K562 (cell line): ENCODE data around the gene CALML3. TPM values are rescaled to one million over a fixed set of nuclear protein-coding genes. Genes with fewer than 3 reads are reported as not detected.
A peak's percentile ranks its signal among the peaks of the same experiment; 100 is the strongest.

Experiments
- CBX5 ChIP-seq: IDR thresholded peaks from 2 replicates; pipeline ENCODE4 v1.6.1; 2014; ENCODE audit warnings: low read depth, borderline replicate concordance
- EHMT2 ChIP-seq: fragments of 450-650 bp; IDR thresholded peaks from 2 replicates; pipeline ENCODE4 v1.6.1; 2018; ENCODE audit warnings: antibody characterized with exemption
- EWSR1 ChIP-seq: fragments of 450-650 bp; IDR thresholded peaks from 2 replicates; pipeline ENCODE4 v1.6.1; 2018; ENCODE audit warnings: borderline replicate concordance, mild to moderate bottlenecking, low read depth, moderate library complexity; ENCODE audit not compliant: partially characterized antibody
- GTF2F1 ChIP-seq: IDR thresholded peaks from 2 replicates; pipeline ENCODE4 v1.6.1; 2011; ENCODE audit warnings: low read depth, low read length, improper control_type of control experiment
- ID3 ChIP-seq, 2 experiments: fragments of 250-450 bp in 1 of 2; fragments of 450-650 bp in 1 of 2; sonication (Bioruptor Pico) in 1 of 2; IDR thresholded peaks; 2 replicates each; pipeline versions ENCODE4 v1.6.1 to v1.8.0; 2016 to 2021; ENCODE audit warnings: mild to moderate bottlenecking in 2 of 2, moderate library complexity in 2 of 2, missing compliant biosample characterization in 1 of 2, missing genetic modification characterization in 1 of 2
- MCM3 ChIP-seq: fragments of 450-650 bp; IDR thresholded peaks from 2 replicates; pipeline ENCODE4 v1.6.1; 2016
- MEIS2 ChIP-seq: fragments of 450-650 bp; IDR thresholded peaks from 2 replicates; pipeline ENCODE4 v1.6.1; 2014; ENCODE audit warnings: mild to moderate bottlenecking; ENCODE audit not compliant: partially characterized antibody
- MITF ChIP-seq: IDR thresholded peaks from 2 replicates; pipeline ENCODE4 v1.6.1; 2014; ENCODE audit warnings: antibody characterized with exemption
- NONO ChIP-seq, 2 experiments: fragments of 200-400 bp in 1 of 2; fragments of 450-650 bp in 1 of 2; formaldehyde crosslinking in 1 of 2; IDR thresholded peaks; 2 replicates each; pipeline ENCODE4 v1.6.1; 2017; ENCODE audit warnings: low read depth in 2 of 2, mild to moderate bottlenecking in 2 of 2, moderate library complexity in 2 of 2, low read length in 1 of 2
- POLR2G ChIP-seq: fragments of 200-400 bp; formaldehyde crosslinking; IDR thresholded peaks from 2 replicates; pipeline ENCODE4 v1.6.1; 2017; ENCODE audit warnings: low read depth, mild to moderate bottlenecking, antibody characterized with exemption, low read length, moderate library complexity
- XRCC4 ChIP-seq: IDR thresholded peaks from one replicate; pipeline ENCODE4 v1.6.1; 2011; ENCODE audit not compliant: insufficient read depth, insufficient read length; ENCODE audit errors: extremely low read depth
- ZNF134 ChIP-seq: fragments of 250-450 bp; sonication (Bioruptor Pico); conservative IDR thresholded peaks from 2 replicates; pipeline ENCODE4 v1.4.0; 2020
- ZNF282 ChIP-seq: sonication (generic); formaldehyde crosslinking; IDR thresholded peaks from 2 replicates; pipeline ENCODE4 v1.8.1; 2023; ENCODE audit warnings: missing genetic modification reagents
- ZNF318 ChIP-seq, 2 experiments: fragments of 450-650 bp; IDR thresholded peaks; 2 replicates each; pipeline ENCODE4 v1.6.1; 2016; ENCODE audit warnings: mild to moderate bottlenecking in 2 of 2, borderline replicate concordance in 1 of 2, low read depth in 1 of 2, moderate library complexity in 1 of 2
- ZNF696 ChIP-seq: fragments of 250-450 bp; sonication (Bioruptor Pico); conservative IDR thresholded peaks from 2 replicates; pipeline ENCODE4 v1.4.0; 2020; ENCODE audit warnings: mild to moderate bottlenecking, moderate library complexity
- polyA plus RNA-seq, 8 experiments: library from polyadenylated mRNA; depleted of rRNA in 4 of 8; stranded (reverse) in 5 of 8; unstranded in 3 of 8; fragments of >200 nt; fragmentation: Nextera tagmentation in 2 of 8; fragmentation: Illumina TruSeq in 1 of 8; extraction: Ambion mirVana in 2 of 8; extraction: Trizol in 1 of 8; gene quantifications; 2 replicates each; pipeline versions ENCODE4 v1.2.1 to v1.2.3, GENCODE V29; 2011 to 2014; ENCODE audit warnings: inconsistent platforms in 1 of 8, missing spikeins in 1 of 8
- total RNA-seq, 7 experiments: library from RNA; depleted of rRNA in 6 of 7; stranded (reverse); fragments of >200 nt in 6 of 7; fragmentation: Illumina TruSeq in 2 of 7; extraction: Trizol in 2 of 7; gene quantifications; 2 replicates each; pipeline versions ENCODE4 v1.2.1 to v1.2.3, GENCODE V29; 2011 to 2021; ENCODE audit warnings: low replicate concordance in 1 of 7

Gene CALML3
- total and polyA plus RNA-seq, 9 of the 15 experiments (the other 6 are each of a cell fraction or from before 2014, with no cell fraction given): not detected

- TF ChIP-seq ZNF318 (IDR thresholded peaks at IDR 0.05; ENCODE audit: borderline replicate concordance in 1 of 2, low read depth in 1 of 2): no peak; a peak in 1 of 4 replicates
- 0 out of 2 replicates have a peak, but pooled peaks have one; percentile 34 for TF ChIP-seq POLR2G
- no peak for TF ChIP-seq MITF
- no peak for TF ChIP-seq ID3 (CRISPR knock-in tag; IDR thresholded peaks at IDR 0.05)
- no peak for TF ChIP-seq ID3 (tag; IDR thresholded peaks at IDR 0.05)
- TF ChIP-seq EHMT2: no peak
- TF ChIP-seq ZNF282 (CRISPR knock-in tag): no peak
- TF ChIP-seq CBX5: no peak
- TF ChIP-seq EWSR1: no peak
- no peak for TF ChIP-seq ZNF134
- TF ChIP-seq XRCC4: no peak
- TF ChIP-seq MEIS2: no peak
- TF ChIP-seq MCM3: no peak
- no peak for TF ChIP-seq NONO (IDR thresholded peaks at IDR 0.05; ENCODE audit: low read depth in 2 of 2, low read length in 1 of 2)
- TF ChIP-seq ZNF696: no peak
- no peak for TF ChIP-seq GTF2F1
These were observed 46.6 kb upstream of the CALML3 start (continued) for GRCh38 chr10:5477948-5478693.
